H1 (cell line): Measurements from ENCODE around the gene RGL2. TPM values are rescaled to one million over a fixed set of nuclear protein-coding genes. Genes with fewer than 3 reads are reported as not detected.

Experiments
- BACH1 ChIP-seq: IDR thresholded peaks from 2 replicates; pipeline ENCODE4 v1.6.1; 2012; ENCODE audit warnings: low read length, improper control_type of control experiment
- BRCA1 ChIP-seq: IDR thresholded peaks from 2 replicates; pipeline ENCODE4 v1.6.1; 2012; ENCODE audit warnings: low read depth, low read length, improper control_type of control experiment
- CBX5 ChIP-seq: fragments of 300-800, 300-1000 bp; sonication (generic); IDR thresholded peaks from 2 replicates; pipeline ENCODE4 v1.7.1; 2016; ENCODE audit warnings: antibody characterized with exemption, low read length, low read depth
- CBX8 ChIP-seq: fragments of 300-800, 300-1000 bp; sonication (generic); IDR thresholded peaks from 2 replicates; pipeline ENCODE4 v1.7.1; 2016; ENCODE audit warnings: low read depth, low read length, borderline replicate concordance
- CHD2 ChIP-seq: IDR thresholded peaks from 2 replicates; pipeline ENCODE4 v1.6.1; 2012; ENCODE audit warnings: low read length, improper control_type of control experiment
- EGR1 ChIP-seq: IDR thresholded peaks from 2 replicates; pipeline ENCODE4 v1.6.1; 2011; ENCODE audit warnings: low read depth, low read length, borderline replicate concordance
- EP300 ChIP-seq, 2 experiments: IDR thresholded peaks; 1 replicate in 1 of 2; 2 replicates in 1 of 2; pipeline ENCODE4 v1.6.1; 2011 to 2012; ENCODE audit warnings: low read depth in 2 of 2, low read length in 2 of 2, mild to moderate bottlenecking in 2 of 2, borderline replicate concordance in 1 of 2, inconsistent platforms in 1 of 2, moderate library complexity in 1 of 2
- FOSL1 ChIP-seq: IDR thresholded peaks from 2 replicates; pipeline ENCODE4 v1.6.1; 2011; ENCODE audit warnings: mild to moderate bottlenecking, low read depth, low read length, moderate library complexity; ENCODE audit not compliant: insufficient read depth
- GABPA ChIP-seq: IDR thresholded peaks from 2 replicates; pipeline ENCODE4 v1.6.1; 2011; ENCODE audit warnings: mild to moderate bottlenecking, low read length, moderate library complexity, borderline replicate concordance; ENCODE audit not compliant: insufficient read depth
- HDAC2 ChIP-seq, 2 experiments: fragments of 300-600 bp in 1 of 2; sonication (generic) in 1 of 2; IDR thresholded peaks; 2 replicates each; pipeline ENCODE4 v1.6.1; 2011 to 2012; ENCODE audit warnings: low read depth in 2 of 2, low read length in 2 of 2, mild to moderate bottlenecking in 2 of 2, moderate library complexity in 2 of 2, borderline replicate concordance in 1 of 2, inconsistent platforms in 1 of 2
- JUND ChIP-seq: IDR thresholded peaks from 2 replicates; pipeline ENCODE4 v1.6.1; 2011; ENCODE audit warnings: mild to moderate bottlenecking, improper control_type of control experiment, low read length
- KDM5A ChIP-seq: fragments of 200-600 bp; IDR thresholded peaks from 2 replicates; pipeline ENCODE4 v1.7.1; 2012; ENCODE audit warnings: mild to moderate bottlenecking, low read length, inconsistent platforms, mixed read lengths
- NANOG ChIP-seq: IDR thresholded peaks from 2 replicates; pipeline ENCODE4 v1.6.1; 2011; ENCODE audit warnings: low read length, low read depth, mild to moderate bottlenecking, inconsistent platforms; ENCODE audit not compliant: insufficient read depth, poor library complexity, severe bottlenecking
- NRF1 ChIP-seq: IDR thresholded peaks from 2 replicates; pipeline ENCODE4 v1.6.1; 2011; ENCODE audit warnings: mild to moderate bottlenecking, low read depth, low read length, improper control_type of control experiment
- PHF8 ChIP-seq: fragments of 200-600 bp; sonication (generic); conservative IDR thresholded peaks from 2 replicates; pipeline ENCODE4 v1.7.1; 2012; ENCODE audit warnings: low read depth, mild to moderate bottlenecking, inconsistent platforms, low read length, moderate library complexity
- POLR2AphosphoS5 ChIP-seq: IDR thresholded peaks from 2 replicates; pipeline ENCODE4 v1.6.1; 2011; ENCODE audit warnings: low read depth, low read length
- POU5F1 ChIP-seq: IDR thresholded peaks from 2 replicates; pipeline ENCODE4 v1.6.1; 2011; ENCODE audit warnings: low read depth, mild to moderate bottlenecking, low read length, moderate library complexity
- RNF2 ChIP-seq: fragments of 200-900, 300-1000 bp; sonication (generic); IDR thresholded peaks from 2 replicates; pipeline ENCODE4 v1.7.1; 2016; ENCODE audit warnings: borderline replicate concordance, low read depth, mild to moderate bottlenecking, antibody characterized with exemption, low read length; ENCODE audit not compliant: poor library complexity, severe bottlenecking; ENCODE audit errors: missing control alignments
- RXRA ChIP-seq: IDR thresholded peaks from 2 replicates; pipeline ENCODE4 v1.6.1; 2011; ENCODE audit warnings: low read depth, mild to moderate bottlenecking, low read length, moderate library complexity; ENCODE audit not compliant: insufficient read depth
- SAP30 ChIP-seq: fragments of 300-600 bp; sonication (generic); IDR thresholded peaks from 2 replicates; pipeline ENCODE4 v1.7.1; 2012; ENCODE audit warnings: low read length, moderate library complexity, mild to moderate bottlenecking, inconsistent platforms; ENCODE audit not compliant: insufficient read depth, insufficient replicate concordance
- SIRT6 ChIP-seq: IDR thresholded peaks from one replicate; pipeline ENCODE4 v1.7.1; 2012; ENCODE audit warnings: low read length, inconsistent platforms
- TAF7 ChIP-seq: optimal IDR thresholded peaks from 2 replicates; pipeline ENCODE3; 2011; ENCODE audit warnings: low read depth, mild to moderate bottlenecking, inconsistent platforms, low read length, moderate library complexity, borderline replicate concordance
- TCF12 ChIP-seq: IDR thresholded peaks from 2 replicates; pipeline ENCODE4 v1.6.1; 2011; ENCODE audit warnings: low read depth, mild to moderate bottlenecking, low read length
- YY1 ChIP-seq: IDR thresholded peaks from 2 replicates; pipeline ENCODE4 v1.6.1; 2011; ENCODE audit warnings: low read depth, mild to moderate bottlenecking, low read length
- polyA plus RNA-seq, 7 experiments: library from polyadenylated mRNA; depleted of rRNA in 3 of 7; stranded (reverse) in 5 of 7; unstranded in 2 of 7; fragments of >200 nt in 5 of 7; fragments of 200-250 nt in 2 of 7; gene quantifications; 1 replicate in 5 of 7; 2 replicates in 1 of 7; 4 replicates in 1 of 7; pipeline versions ENCODE4 v1.2.1 to v1.2.3, GENCODE V29; 2011 to 2013; ENCODE audit warnings: missing spikeins in 2 of 7, mixed read lengths in 2 of 7
- total RNA-seq: library from RNA; stranded (reverse); fragmentation: NEBNext Ultra II Directional; extraction: Animal tissue kit (Norgen Biotek cat#: 25700); gene quantifications from 2 replicates; pipeline ENCODE4 v1.2.1, GENCODE V29; 2021

Gene RGL2
- total and polyA plus RNA-seq, 2 of the 8 experiments (the other 6 are each of a cell fraction or from before 2014, with no cell fraction given) = 58.1 to 80.3 TPM

GRCh38 chr6:33299237-33299944 is 649 bp upstream of the RGL2 start (continued):
- TF ChIP-seq CBX5 = no peak
- TF ChIP-seq PHF8 = peak; percentile 73
- peak; percentile 78; the same call in 1 of the 2 replicates for TF ChIP-seq GABPA
- no peak for TF ChIP-seq POU5F1
- TF ChIP-seq POLR2AphosphoS5 = peak; percentile 58
- no peak for TF ChIP-seq RXRA
- peak in 1 of 2 experiments; percentile 82; a peak in 2 of 4 replicates for TF ChIP-seq HDAC2 (IDR thresholded peaks at IDR 0.05; ENCODE audit: borderline replicate concordance in 1 of 2, low read depth in 2 of 2, low read length in 2 of 2)
- TF ChIP-seq TCF12 = no peak
- TF ChIP-seq EGR1 = peak; percentile 72; the same call in 1 of the 2 replicates
- TF ChIP-seq NRF1 = no peak
- peak; percentile 39 for TF ChIP-seq SAP30
- TF ChIP-seq SIRT6 = no peak
- TF ChIP-seq YY1 = no peak; the same call in 1 of the 2 replicates
- no peak for TF ChIP-seq KDM5A
- TF ChIP-seq FOSL1 = no peak
- TF ChIP-seq EP300 (IDR thresholded peaks at IDR 0.05; ENCODE audit: borderline replicate concordance in 1 of 2, low read depth in 2 of 2, low read length in 2 of 2) = no peak
- no peak for TF ChIP-seq BRCA1
- no peak for TF ChIP-seq NANOG
- TF ChIP-seq TAF7 = peak; percentile 71
- no peak for TF ChIP-seq CBX8
- peak; percentile 88 for TF ChIP-seq BACH1
- TF ChIP-seq RNF2 = no peak
- TF ChIP-seq JUND = no peak
- no peak; the same call in 1 of the 2 replicates for TF ChIP-seq CHD2
